G401 (cell line): ENCODE data around the gene KRT3. TPM values are rescaled to one million over a fixed set of nuclear protein-coding genes. Genes with fewer than 3 reads are reported as not detected.
"Not testable (repeated sequence)": the region's sequence is repeated elsewhere in the genome, so short reads cannot be mapped to it uniquely, and the experiment has no call there.

Experiments used
- DNase-seq: peaks from one replicate; pipeline ENCODE4 v3.0.0-alpha.2; 2015; ENCODE audit warnings: low spot score
- in situ Hi-C: cut with HindIII; loops from 2 replicates; pipeline ENCODE4 v1.10.0; 2016; ENCODE audit warnings: low sequenced_read_pairs, mixed read lengths
- total RNA-seq: library from RNA; depleted of rRNA; stranded (reverse); fragments of >200 nt; shearing (Covaris generic); gene quantifications from 2 replicates; pipeline ENCODE4 v1.2.3, GENCODE V29; 2014; rRNA removed

Gene KRT3
- total RNA-seq, 1 experiment from 2014 or later: not detected

DNA sequence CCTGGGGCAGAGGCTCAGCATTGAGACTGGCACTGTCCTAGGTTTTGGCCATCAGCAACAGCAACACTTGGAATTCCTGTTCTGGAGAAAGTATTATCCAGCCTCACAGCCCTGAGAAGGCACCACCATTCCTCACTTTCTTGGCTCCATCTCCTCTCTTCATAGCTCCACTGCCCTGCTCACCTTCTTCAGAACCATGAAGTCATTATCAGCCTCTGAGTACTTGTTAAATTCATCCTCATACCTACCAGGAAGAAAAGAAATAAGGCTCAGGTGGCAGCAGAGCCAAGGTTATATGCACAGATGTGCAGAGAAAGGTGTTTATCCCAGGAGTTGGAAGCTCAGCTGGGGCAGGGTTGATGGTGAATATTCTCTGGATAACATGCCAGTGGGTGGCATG, 44.1 kb downstream of the KRT3 start:
- no peak for DNase-seq
- in situ Hi-C loops: no loop called here

DNA sequence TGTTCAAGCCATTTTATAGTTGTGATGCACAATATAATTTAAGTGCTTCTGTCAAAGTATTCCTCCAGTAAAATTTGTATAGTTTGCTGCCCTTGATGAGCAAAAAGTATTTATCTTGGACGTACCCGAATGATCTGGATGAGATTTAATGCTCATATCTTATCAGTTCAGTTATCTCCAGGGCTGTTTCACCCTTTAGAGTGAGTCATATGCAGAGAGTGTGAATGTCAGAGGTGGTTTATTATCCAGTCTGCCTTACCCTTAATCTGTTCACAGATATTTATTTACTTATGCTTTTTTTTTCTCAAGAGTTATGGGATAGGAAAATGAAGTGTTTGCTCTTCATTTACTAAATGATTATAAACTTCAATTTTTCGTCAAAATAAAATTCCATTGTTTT, 45.4 kb downstream of the KRT3 start:
- in situ Hi-C loops, DNase-seq: not testable (repeated sequence)

DNA sequence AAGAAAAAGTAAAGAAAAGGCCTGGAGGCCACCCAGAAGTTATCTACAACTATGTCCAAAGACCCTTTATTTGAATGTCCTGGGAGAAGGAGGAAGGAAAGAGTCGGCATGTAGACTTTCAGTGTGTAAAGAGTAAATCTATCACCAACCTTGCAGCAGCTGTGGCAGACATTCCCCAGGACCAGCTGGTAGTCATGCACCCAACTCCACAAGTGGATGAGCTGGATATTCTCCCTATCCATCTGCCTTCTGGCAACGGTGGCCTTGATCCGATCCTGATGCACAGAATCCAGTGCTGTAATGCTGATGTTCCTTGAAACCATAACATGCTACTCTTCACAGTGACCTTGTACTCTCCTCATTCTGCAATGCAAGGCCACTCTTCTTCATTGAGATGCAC, 46.1 kb downstream of the KRT3 start:
- in situ Hi-C loops: no loop called here
- DNase-seq: no peak

DNA sequence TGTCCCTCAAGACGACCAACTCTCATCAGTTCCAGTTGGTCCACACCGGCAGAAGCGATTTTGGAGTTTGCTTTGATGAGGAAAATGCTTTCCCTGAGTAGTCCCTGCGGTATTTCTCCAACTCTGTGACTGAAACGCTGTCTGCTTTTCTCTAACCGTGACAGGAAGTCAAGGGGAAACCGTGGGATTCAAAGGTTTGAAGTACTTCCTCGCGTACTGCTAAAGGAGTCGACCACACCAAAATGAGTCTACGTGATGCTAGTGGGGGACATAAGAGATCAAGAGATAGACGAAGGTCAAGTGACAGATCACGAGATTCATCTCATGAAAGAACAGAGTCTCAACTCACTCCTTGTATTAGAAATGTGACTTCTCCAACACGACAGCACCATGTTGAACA, 47.3 kb downstream of the KRT3 start:
- no peak for DNase-seq
- in situ Hi-C loops: no loop called here

DNA sequence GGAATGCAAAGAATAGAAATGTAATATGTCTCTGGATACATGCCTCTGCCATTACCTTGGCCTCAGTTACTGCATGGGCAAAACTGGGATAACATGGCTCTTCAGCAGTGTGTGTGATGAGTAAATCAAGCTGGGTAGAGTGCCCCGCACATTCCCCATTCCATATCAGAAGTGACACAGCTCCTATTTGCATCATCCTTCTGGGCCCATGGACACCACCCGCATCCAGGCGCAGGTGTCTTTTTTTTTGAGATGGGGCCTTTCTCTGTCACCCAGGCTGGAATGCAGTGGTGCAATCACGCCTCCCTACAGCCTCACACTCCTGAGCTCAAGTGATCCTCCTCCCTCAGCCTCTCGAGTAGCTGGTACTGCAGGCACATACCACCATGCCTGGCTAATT, 50.4 kb downstream of the KRT3 start:
- in situ Hi-C loops: no loop called here
- DNase-seq: no peak

DNA sequence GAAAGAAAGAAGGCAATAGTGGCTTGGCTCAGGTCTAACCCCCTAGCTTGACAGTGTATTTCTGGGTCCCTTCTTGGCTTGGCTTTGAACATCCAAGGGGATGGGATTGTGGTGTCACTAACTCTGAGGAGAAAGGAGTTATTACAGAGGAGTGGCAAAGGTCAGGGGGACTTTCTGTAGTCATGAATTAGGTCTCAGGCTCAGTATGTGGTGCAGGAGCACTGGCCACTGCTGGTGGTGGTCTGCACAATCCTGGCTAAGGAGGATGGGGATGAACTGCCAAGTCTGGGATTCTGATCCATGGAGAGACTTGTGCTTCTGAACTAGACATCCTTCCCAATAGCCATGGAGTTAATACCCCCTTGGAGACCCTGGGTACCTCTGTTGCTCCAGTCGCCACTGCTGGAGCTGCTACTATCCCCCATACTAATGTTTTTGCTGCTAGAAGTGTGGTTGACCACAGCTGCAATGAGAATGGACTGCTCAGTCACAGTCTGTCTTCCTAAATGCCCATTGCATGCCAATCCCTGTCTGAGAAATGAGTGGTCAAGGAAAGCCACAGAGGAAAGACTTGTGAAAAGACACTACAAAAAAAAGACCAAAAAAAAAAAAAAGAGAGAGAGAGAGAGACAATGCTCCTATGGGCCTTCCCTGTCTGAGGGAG, 51.3 kb downstream of the KRT3 start:
- in situ Hi-C loops: no loop called here
- DNase-seq: no peak

DNA sequence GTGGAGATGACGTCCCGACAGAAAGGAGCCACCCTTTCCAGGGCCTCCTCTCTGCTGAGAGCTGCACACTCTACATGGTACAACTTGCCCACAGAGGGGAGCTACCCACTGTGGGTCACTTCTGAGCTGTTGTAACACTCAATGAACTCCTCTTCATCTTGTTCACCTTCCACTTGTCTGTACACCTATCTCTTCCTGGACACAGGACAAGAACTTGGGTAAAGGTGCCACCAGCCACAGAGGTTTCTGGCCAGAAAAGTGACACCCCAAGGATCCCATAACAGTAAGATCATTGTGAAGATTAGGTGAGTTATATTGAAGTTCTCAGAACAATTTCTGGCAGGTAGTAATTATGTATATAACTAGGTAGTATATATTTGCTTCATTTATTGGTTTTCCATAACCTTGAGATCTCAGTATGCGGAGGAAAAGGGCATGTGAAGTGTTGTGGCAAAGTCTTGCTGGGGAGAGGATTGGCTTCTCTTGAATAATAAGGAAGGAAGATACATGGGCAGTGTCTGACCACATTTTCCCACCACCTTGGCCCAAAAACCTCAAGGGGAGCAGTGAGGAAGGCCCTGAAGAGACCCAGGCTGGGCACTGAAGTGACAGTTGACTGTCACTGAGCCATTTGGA, 53.0 kb downstream of the KRT3 start:
- in situ Hi-C loops: no loop called here
- no peak for DNase-seq

DNA sequence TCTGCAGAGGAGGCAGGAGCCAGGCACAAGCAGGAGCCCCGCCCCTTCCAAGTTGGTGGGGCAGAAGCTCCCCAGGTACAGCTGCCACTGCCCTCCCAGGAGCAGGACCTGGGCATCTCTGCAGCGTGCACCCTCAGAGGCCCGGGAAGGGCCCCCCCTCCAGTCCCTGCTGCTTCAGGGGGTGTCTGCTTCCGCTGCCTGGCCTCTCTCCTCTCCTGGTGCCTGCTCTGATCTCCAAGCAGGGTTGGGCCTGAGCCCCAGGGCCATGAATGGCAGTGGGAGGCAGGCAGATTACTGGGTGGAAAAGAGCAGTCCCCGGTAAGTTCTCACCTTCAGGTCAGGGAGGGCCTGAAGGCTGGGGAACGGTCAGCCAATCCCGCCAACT, 53.7 kb downstream of the KRT3 start:
- no peak for DNase-seq
- in situ Hi-C loops: no loop called here

DNA sequence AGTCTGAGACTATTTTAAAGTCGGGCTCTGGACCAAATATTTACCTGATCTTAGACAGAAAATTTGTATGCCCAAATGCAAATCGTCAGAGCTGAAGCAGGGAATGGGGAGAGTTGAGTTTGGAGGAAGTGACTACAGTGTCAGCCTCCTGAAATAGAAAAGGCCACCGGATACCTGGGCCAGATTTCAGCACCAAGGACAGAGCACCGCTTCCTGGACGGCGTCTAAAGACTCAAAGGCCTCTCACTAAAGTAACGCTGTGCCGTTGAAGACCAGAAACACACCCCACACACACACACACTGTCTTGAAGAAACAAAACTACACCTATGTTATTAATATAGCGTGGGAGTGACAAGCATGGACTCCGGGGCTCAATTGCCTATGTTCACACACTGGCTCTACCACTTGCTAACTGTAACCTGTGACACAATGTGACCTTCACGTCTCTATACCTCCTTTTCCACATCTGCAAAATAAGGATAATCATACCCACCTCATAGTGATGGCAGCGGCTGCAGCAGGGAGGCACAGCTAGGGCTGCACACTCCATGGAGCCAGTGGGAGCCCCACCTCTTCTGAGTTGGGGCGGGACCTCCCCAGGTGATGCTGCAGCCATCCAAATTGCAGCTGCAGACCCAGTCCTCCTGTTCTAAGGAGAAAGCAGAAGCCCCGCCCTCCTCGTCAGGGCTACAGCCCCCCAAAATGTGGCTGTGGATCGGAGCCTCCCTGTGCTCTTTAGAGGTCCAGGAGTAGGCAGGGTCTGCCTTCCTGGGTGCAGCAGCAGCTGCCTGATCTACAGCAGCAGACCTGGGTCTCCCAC, 54.3 kb downstream of the KRT3 start:
- peak; percentile 1 for DNase-seq
- in situ Hi-C loops: no loop called here

DNA sequence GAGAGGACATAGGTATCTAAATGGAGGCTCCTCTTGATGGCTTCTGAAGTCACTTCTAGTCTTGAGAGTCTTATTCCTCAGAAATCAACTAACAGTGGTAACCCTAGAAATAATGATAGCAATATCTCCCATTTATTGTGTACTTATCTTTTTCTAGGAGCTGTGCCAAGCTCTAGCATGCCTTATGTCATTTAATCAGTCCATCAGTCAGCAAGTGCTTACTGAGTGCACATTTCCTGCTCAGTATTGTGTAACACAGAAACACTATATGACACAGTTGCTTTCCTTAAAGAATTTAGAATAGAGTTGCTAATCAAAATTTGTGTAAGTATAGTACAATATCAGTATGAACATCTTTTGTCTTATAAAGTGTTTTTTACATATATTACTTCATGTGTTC, 55.3 kb downstream of the KRT3 start:
- no peak for DNase-seq
- in situ Hi-C loops: no loop called here

DNA sequence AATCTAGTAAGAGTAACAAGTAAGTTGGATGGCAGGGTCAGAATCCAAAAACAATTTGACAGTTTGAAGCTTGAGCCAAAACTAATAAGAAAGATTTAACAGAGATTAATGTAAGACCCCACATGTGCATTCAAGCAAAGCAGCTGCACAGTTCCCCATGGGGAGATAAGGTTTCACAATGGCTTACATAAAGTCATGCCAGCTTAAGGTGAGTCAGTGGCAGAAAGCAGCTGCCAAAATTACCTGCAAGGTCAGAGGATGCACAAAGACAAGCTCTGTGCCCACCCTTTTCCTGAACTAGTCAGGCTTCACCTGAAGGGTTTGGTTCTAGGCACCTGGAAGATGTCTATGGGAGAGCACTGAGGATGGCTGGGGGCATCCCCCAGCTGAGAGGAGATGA, 56.0 kb downstream of the KRT3 start:
- in situ Hi-C loops: no loop called here
- DNase-seq: no peak

Other genes with a start within 250 kb of the KRT3 start
- not detected in 2 replicates for gene KRT71, start 243.0 kb downstream of the KRT3 start, total RNA-seq
- gene KRT74, start 222.3 kb downstream of the KRT3 start, total RNA-seq: not detected in 2 replicates
- not detected in 2 replicates for gene KRT72, start 194.7 kb downstream of the KRT3 start, total RNA-seq
- not detected in 2 replicates for gene KRT73, start 177.6 kb downstream of the KRT3 start, total RNA-seq
- not detected in 2 replicates for gene KRT2, start 143.9 kb downstream of the KRT3 start, total RNA-seq
- gene KRT1, start 115.7 kb downstream of the KRT3 start, total RNA-seq: not detected in 2 replicates
- gene KRT77, start 92.6 kb downstream of the KRT3 start, total RNA-seq: not detected in 2 replicates
- gene KRT76, start 18.8 kb downstream of the KRT3 start, total RNA-seq: not detected in 2 replicates
- gene KRT4, start 18.0 kb upstream of the KRT3 start, total RNA-seq: not detected in 2 replicates
- gene KRT79, start 38.2 kb upstream of the KRT3 start, total RNA-seq: not detected in 2 replicates
- 0.61 TPM in 1 of 2 replicates, not detected in the other for gene KRT78, start 52.9 kb upstream of the KRT3 start, total RNA-seq
- gene KRT8, start 109.0 kb upstream of the KRT3 start, total RNA-seq: 3,912 and 3,929 TPM in 2 replicates
- gene KRT18, start 153.0 kb upstream of the KRT3 start, total RNA-seq: 843 and 873 TPM in 2 replicates
- 1,115 and 1,229 TPM in 2 replicates for gene EIF4B, start 210.3 kb upstream of the KRT3 start, total RNA-seq